Osteoblast (primary cell): Measurements from ENCODE around the gene PER2. TPM values are rescaled to one million over a fixed set of nuclear protein-coding genes. Genes with fewer than 3 reads are reported as not detected.

Experiments
- DNase-seq: peaks from one replicate; pipeline ENCODE4 v3.0.0; 2011; ENCODE audit warnings: low spot score, mixed read lengths; ENCODE audit not compliant: insufficient read length; ENCODE audit errors: missing footprints
- H2AFZ ChIP-seq: 2 replicates; pipeline ENCODE4 v1.6.0; 2011; ENCODE audit warnings: mild to moderate bottlenecking, low read length
- H3K27ac ChIP-seq: 2 replicates; pipeline ENCODE4 v1.5.1; 2011; ENCODE audit warnings: mild to moderate bottlenecking, low read depth, low read length, moderate library complexity
- H3K27me3 ChIP-seq: 2 replicates; pipeline ENCODE4 v1.6.0; 2012; ENCODE audit warnings: mild to moderate bottlenecking, control low read depth, inconsistent platforms, low read length, moderate library complexity; ENCODE audit not compliant: insufficient read depth
- H3K36me3 ChIP-seq: 2 replicates; pipeline ENCODE4 v1.5.1; 2011; ENCODE audit warnings: mild to moderate bottlenecking, low read length, control low read depth, moderate library complexity; ENCODE audit not compliant: insufficient read depth
- H3K4me1 ChIP-seq: 2 replicates; pipeline ENCODE4 v1.5.1; 2011; ENCODE audit warnings: mild to moderate bottlenecking, low read length, control low read depth, moderate library complexity; ENCODE audit not compliant: insufficient read depth
- H3K4me2 ChIP-seq: 2 replicates; pipeline ENCODE4 v1.6.0; 2011; ENCODE audit warnings: mild to moderate bottlenecking, low read length; ENCODE audit not compliant: insufficient read depth
- H3K4me3 ChIP-seq: fragments of 200-600 bp; sonication (generic); 3 replicates; pipeline ENCODE4 v1.5.1; 2012; ENCODE audit warnings: mild to moderate bottlenecking, low read length, inconsistent platforms; ENCODE audit not compliant: insufficient read depth
- H3K79me2 ChIP-seq: 2 replicates; pipeline ENCODE4 v1.6.0; 2012; ENCODE audit warnings: mild to moderate bottlenecking, low read length, control low read depth, inconsistent platforms; ENCODE audit not compliant: insufficient read depth
- H3K9me3 ChIP-seq: 2 replicates; pipeline ENCODE4 v1.5.1; 2011; ENCODE audit warnings: low read depth, low read length, control low read depth
- H4K20me1 ChIP-seq: 2 replicates; pipeline ENCODE4 v1.6.0; 2012; ENCODE audit warnings: mild to moderate bottlenecking, low read length, control low read depth; ENCODE audit not compliant: insufficient read depth
- CTCF ChIP-seq: IDR thresholded peaks from 2 replicates; pipeline ENCODE4 v1.5.1; 2011; ENCODE audit warnings: mild to moderate bottlenecking, low read depth, low read length, moderate library complexity; ENCODE audit errors: extremely low read depth
- total RNA-seq: library from RNA; depleted of rRNA; stranded (reverse); fragments of >200 nt; gene quantifications from 2 replicates; pipeline ENCODE4 v1.2.3, GENCODE V29; 2012

PER2 gene
- total RNA-seq, 1 donor, result 9.4 TPM

GRCh38 chr2:238233625-238234024, 54.8 kb downstream of the PER2 start:
- H3K27me3 ChIP-seq, result peaks cover 75% of the 10 kb centered on the region
- H3K4me1 ChIP-seq, result peaks cover 4% of the 10 kb centered on the region

GRCh38 chr2:238231809-238232208, 56.6 kb downstream of the PER2 start:
- H3K27ac ChIP-seq, result no peak overlapping the region
- H3K79me2 ChIP-seq, result no peaks in the 10 kb centered on the region
- DNase-seq, result no peak
- peak overlapping the region; percentile 65 for H3K4me3 ChIP-seq
- H3K9me3 ChIP-seq, result no peaks in the 10 kb centered on the region
- peaks cover 4% of the 10 kb centered on the region for H3K4me1 ChIP-seq
- peaks cover 62% of the 10 kb centered on the region for H3K27me3 ChIP-seq
- no peaks in the 10 kb centered on the region for H3K36me3 ChIP-seq
- no peaks in the 10 kb centered on the region for H4K20me1 ChIP-seq
- no peak for TF ChIP-seq CTCF
- no peak overlapping the region for H2AFZ ChIP-seq
- peak overlapping the region; percentile 74 for H3K4me2 ChIP-seq

More at GRCh38 chr2:238233625-238234024, 54.8 kb downstream of the PER2 start:
- no peak for DNase-seq
- H3K4me3 ChIP-seq, result no peak overlapping the region
- no peak for TF ChIP-seq CTCF
- H3K4me2 ChIP-seq, result no peak overlapping the region
- H3K27ac ChIP-seq, result no peak overlapping the region
- H3K79me2 ChIP-seq, result no peaks in the 10 kb centered on the region
- H3K9me3 ChIP-seq, result no peaks in the 10 kb centered on the region
- H3K36me3 ChIP-seq, result no peaks in the 10 kb centered on the region
- H4K20me1 ChIP-seq, result no peaks in the 10 kb centered on the region
- H2AFZ ChIP-seq, result no peak overlapping the region

GRCh38 chr2:238231251-238231793, 57.1 kb downstream of the PER2 start:
- no peaks in the 10 kb centered on the region for H3K9me3 ChIP-seq
- H4K20me1 ChIP-seq, result no peaks in the 10 kb centered on the region
- H3K79me2 ChIP-seq, result no peaks in the 10 kb centered on the region
- DNase-seq, result peak; percentile 97
- H2AFZ ChIP-seq, result peak overlapping the region; percentile 88
- no peak for TF ChIP-seq CTCF
- peaks cover 57% of the 10 kb centered on the region for H3K27me3 ChIP-seq
- H3K27ac ChIP-seq, result no peak overlapping the region
- no peaks in the 10 kb centered on the region for H3K36me3 ChIP-seq
- peak overlapping the region; percentile 65 for H3K4me3 ChIP-seq
- peaks cover 4% of the 10 kb centered on the region for H3K4me1 ChIP-seq
- H3K4me2 ChIP-seq, result peak overlapping the region; percentile 74

- no peaks in the 10 kb centered on the region for H3K9me3 ChIP-seq
- peaks cover 4% of the 10 kb centered on the region for H3K4me1 ChIP-seq
- TF ChIP-seq CTCF, result no peak
- no peak overlapping the region for H3K4me2 ChIP-seq
- no peak overlapping the region for H3K27ac ChIP-seq
- DNase-seq, result no peak
- H3K4me3 ChIP-seq, result no peak overlapping the region
- no peaks in the 10 kb centered on the region for H3K79me2 ChIP-seq
- H3K27me3 ChIP-seq, result peaks cover 51% of the 10 kb centered on the region
- H4K20me1 ChIP-seq, result no peaks in the 10 kb centered on the region
- no peaks in the 10 kb centered on the region for H3K36me3 ChIP-seq
- H2AFZ ChIP-seq, result no peak overlapping the region
Measured at GRCh38 chr2:238230699-238231098, 57.7 kb downstream of the PER2 start.
